Endodermal cell (in vitro differentiated cells): ENCODE results near the gene SLC19A2. TPM values are rescaled to one million over a fixed set of nuclear protein-coding genes. Genes with fewer than 3 reads are reported as not detected.

ENCODE experiments used
- DNase-seq: peaks from one replicate; pipeline ENCODE4 v3.0.0-alpha.2; 2017
- H3K27ac ChIP-seq: 2 replicates; pipeline ENCODE4 v1.5.1; 2013; ENCODE audit warnings: mild to moderate bottlenecking, low read depth, low read length, moderate library complexity
- H3K27me3 ChIP-seq: 2 replicates; pipeline ENCODE4 v1.6.1; 2013; ENCODE audit warnings: mild to moderate bottlenecking, low read length, moderate library complexity; ENCODE audit not compliant: insufficient read depth, control insufficient read depth, poor library complexity, severe bottlenecking
- H3K36me3 ChIP-seq: 2 replicates; pipeline ENCODE4 v1.7.0; 2013; ENCODE audit warnings: mild to moderate bottlenecking, low read length, moderate library complexity; ENCODE audit not compliant: control insufficient read depth, insufficient read depth
- H3K4me1 ChIP-seq: one replicate; pipeline ENCODE4 v1.7.0; 2013; ENCODE audit warnings: low read length; ENCODE audit not compliant: control insufficient read depth, insufficient read depth
- H3K4me3 ChIP-seq: 2 replicates; pipeline ENCODE4 v1.5.1; 2013; ENCODE audit warnings: mild to moderate bottlenecking, low read length, moderate library complexity
- H3K9ac ChIP-seq: 2 replicates; pipeline ENCODE4 v1.6.1; 2013; ENCODE audit warnings: mild to moderate bottlenecking, low read length, moderate library complexity; ENCODE audit not compliant: poor library complexity, severe bottlenecking; ENCODE audit errors: extremely low read depth
- H3K9me3 ChIP-seq: 2 replicates; pipeline ENCODE4 v1.6.1; 2013; ENCODE audit warnings: mild to moderate bottlenecking, low read length, moderate library complexity; ENCODE audit not compliant: control insufficient read depth
- H3K27ac Mint-ChIP-seq: 2 replicates; pipeline ENCODE4 v1.8.0; 2020; ENCODE audit warnings: mixed read lengths
- H3K27me3 Mint-ChIP-seq: 2 replicates; pipeline ENCODE4 v1.8.0; 2021; ENCODE audit warnings: mild to moderate bottlenecking, mixed read lengths; ENCODE audit not compliant: insufficient read depth
- H3K36me3 Mint-ChIP-seq: 2 replicates; pipeline ENCODE4 v1.8.0; 2020; ENCODE audit warnings: low read depth, mixed read lengths
- H3K4me1 Mint-ChIP-seq: 2 replicates; pipeline ENCODE4 v1.8.0; 2020; ENCODE audit warnings: mixed read lengths
- H3K4me3 Mint-ChIP-seq: 2 replicates; pipeline ENCODE4 v1.8.0; 2020; ENCODE audit warnings: mild to moderate bottlenecking, moderate library complexity, mixed read lengths
- H3K9me3 Mint-ChIP-seq: 2 replicates; pipeline ENCODE4 v1.8.0; 2020; ENCODE audit warnings: mild to moderate bottlenecking, mixed read lengths
- CTCF ChIP-seq: fragments of 200-600 bp; sonication (generic); conservative IDR thresholded peaks from 2 replicates; pipeline ENCODE4 v1.5.0; 2021; ENCODE audit warnings: antibody characterized with exemption, mild to moderate bottlenecking
- WGBS, 2 experiments: methylation state at CpG; one replicate each; pipeline versions ENCODE4 v1.1.5 to v1.1.7; 2013; ENCODE audit warnings: missing lambda C conversion rate in 2 of 2, mixed read lengths in 1 of 2; ENCODE audit not compliant: insufficient coverage in 1 of 2, insufficient read length in 1 of 2; 5-methylcytosine and 5-hydroxymethylcytosine counted together
- total RNA-seq, 2 donors: library from RNA; stranded (reverse); fragmentation: NEBNext Ultra II Directional in 1 of 2; extraction: Animal tissue kit (Norgen Biotek cat#: 25700) in 1 of 2; gene quantifications; 2 replicates in 1 of 2; 3 replicates in 1 of 2; pipeline ENCODE4 v1.2.1, GENCODE V29; 2021

The SLC19A2 gene
- total RNA-seq, 2 donors from 2014 or later: 11.5 to 12.9 TPM

- no peak overlapping the region for H3K27ac ChIP-seq
- H3K9me3 Mint-ChIP-seq: no peaks in the 10 kb centered on the region
- H3K36me3 ChIP-seq: peaks cover 6% of the 10 kb centered on the region
- no peaks in the 10 kb centered on the region for H3K4me1 ChIP-seq
- H3K9ac ChIP-seq: no peak overlapping the region
- H3K27ac Mint-ChIP-seq: no peak overlapping the region
- H3K9me3 ChIP-seq: no peaks in the 10 kb centered on the region
- peaks cover 7% of the 10 kb centered on the region for H3K4me1 Mint-ChIP-seq
- no peaks in the 10 kb centered on the region for H3K27me3 Mint-ChIP-seq
- DNase-seq: no peak
- no peak overlapping the region for H3K4me3 Mint-ChIP-seq
- H3K27me3 ChIP-seq: no peaks in the 10 kb centered on the region
- peaks cover 7% of the 10 kb centered on the region for H3K36me3 Mint-ChIP-seq
- no peak overlapping the region for H3K4me3 ChIP-seq
- WGBS, 2 experiments: 89% methylated on average over 4 to 5 of the region's 5 CpGs
- TF ChIP-seq CTCF: no peak
These were observed 12.4 kb downstream of the SLC19A2 start for GRCh38 chr1:169473347-169473746.

GRCh38 chr1:169472738-169473137, 13.0 kb downstream of the SLC19A2 start:
- WGBS, 2 experiments: 94% methylated on average over 2 of the region's 3 CpGs; no CpG with 5 or more reads in 1 of the 2 experiments
- Mint-ChIP-seq H3K27ac (no peak overlapping the region), H3K4me3 (no peak overlapping the region), H3K27me3 (no peaks in the 10 kb centered on the region), H3K9me3 (no peaks in the 10 kb centered on the region), H3K36me3 (peaks cover 7% of the 10 kb centered on the region), H3K4me1 (peaks cover 7% of the 10 kb centered on the region)
- H3K27me3 ChIP-seq: no peaks in the 10 kb centered on the region
- no peaks in the 10 kb centered on the region for H3K4me1 ChIP-seq
- H3K4me3 ChIP-seq: no peak overlapping the region
- no peak overlapping the region for H3K27ac ChIP-seq
- no peaks in the 10 kb centered on the region for H3K9me3 ChIP-seq
- no peak for DNase-seq
- TF ChIP-seq CTCF: no peak
- H3K36me3 ChIP-seq: peaks cover 6% of the 10 kb centered on the region
- H3K9ac ChIP-seq: no peak overlapping the region

GRCh38 chr1:169468982-169469381, 16.8 kb downstream of the SLC19A2 start:
- DNase-seq: no peak
- Mint-ChIP-seq H3K27me3 (no peaks in the 10 kb centered on the region), H3K9me3 (no peaks in the 10 kb centered on the region), H3K4me1 (no peaks in the 10 kb centered on the region), H3K36me3 (no peaks in the 10 kb centered on the region), H3K27ac (no peak overlapping the region), H3K4me3 (no peak overlapping the region)
- no peaks in the 10 kb centered on the region for H3K4me1 ChIP-seq
- H3K9ac ChIP-seq: no peak overlapping the region
- H3K36me3 ChIP-seq: peaks cover 7% of the 10 kb centered on the region
- no peaks in the 10 kb centered on the region for H3K27me3 ChIP-seq
- no peak overlapping the region for H3K27ac ChIP-seq
- no peak overlapping the region for H3K4me3 ChIP-seq
- TF ChIP-seq CTCF: no peak
- no peaks in the 10 kb centered on the region for H3K9me3 ChIP-seq
